ENCODE measurements around the gene THOC6. TPM values are rescaled to one million over a fixed set of nuclear protein-coding genes. Genes with fewer than 3 reads are reported as not detected.

THOC6 gene
- total RNA-seq, 2 donors from 2014 or later: 45.8 to 52.4 TPM

GRCh38 chr16:3010510-3010909, 13.3 kb upstream of the THOC6 start:
- H3K4me3 ChIP-seq (ENCODE audit: low read length): no peak overlapping the region
- no peaks in the 10 kb centered on the region for H3K9me3 ChIP-seq (ENCODE audit: control insufficient read depth, low read length)
- no peak overlapping the region for H3K27ac ChIP-seq (ENCODE audit: low read depth, low read length)
- H3K9ac ChIP-seq (ENCODE audit: extremely low read depth, low read length, poor library complexity, severe bottlenecking): no peak overlapping the region
- DNase-seq: no peak
- peak overlapping the region; percentile 98 for H3K27ac Mint-ChIP-seq
- no peak for TF ChIP-seq CTCF (conservative IDR thresholded peaks at IDR 0.05)
- H3K27me3 ChIP-seq (ENCODE audit: control insufficient read depth, insufficient read depth, low read length, poor library complexity, severe bottlenecking): no peaks in the 10 kb centered on the region
- H3K36me3 Mint-ChIP-seq (ENCODE audit: low read depth): peaks cover 10% of the 10 kb centered on the region
- H3K9me3 Mint-ChIP-seq: no peaks in the 10 kb centered on the region
- H3K27me3 Mint-ChIP-seq (ENCODE audit: insufficient read depth): peaks cover 21% of the 10 kb centered on the region
- peaks cover 8% of the 10 kb centered on the region for H3K36me3 ChIP-seq (ENCODE audit: control insufficient read depth, insufficient read depth, low read length)
- 96 to 97% methylated on average over 6 to 7 of the region's 8 CpGs for WGBS, 2 experiments (ENCODE audit: insufficient coverage in 1 of 2, insufficient read length in 1 of 2)
- peaks cover 59% of the 10 kb centered on the region for H3K4me1 Mint-ChIP-seq
- peaks cover 33% of the 10 kb centered on the region for H3K4me1 ChIP-seq (ENCODE audit: control insufficient read depth, insufficient read depth, low read length)
- H3K4me3 Mint-ChIP-seq: no peak overlapping the region

GRCh38 chr16:3012246-3012645, 11.6 kb upstream of the THOC6 start:
- Histone ChIP-seq H3K9me3 (ENCODE audit: control insufficient read depth, low read length) (no peaks in the 10 kb centered on the region), H3K27ac (ENCODE audit: low read depth, low read length) (no peak overlapping the region), H3K4me1 (ENCODE audit: control insufficient read depth, insufficient read depth, low read length) (peaks cover 24% of the 10 kb centered on the region), H3K36me3 (ENCODE audit: control insufficient read depth, insufficient read depth, low read length) (peaks cover 15% of the 10 kb centered on the region), H3K9ac (ENCODE audit: extremely low read depth, low read length, poor library complexity, severe bottlenecking) (no peak overlapping the region), H3K4me3 (ENCODE audit: low read length) (no peak overlapping the region), H3K27me3 (ENCODE audit: control insufficient read depth, insufficient read depth, low read length, poor library complexity, severe bottlenecking) (no peaks in the 10 kb centered on the region)
- Mint-ChIP-seq H3K9me3 (no peaks in the 10 kb centered on the region), H3K36me3 (ENCODE audit: low read depth) (peaks cover 22% of the 10 kb centered on the region), H3K4me3 (peak overlapping the region; percentile 39), H3K4me1 (peaks cover 49% of the 10 kb centered on the region), H3K27me3 (ENCODE audit: insufficient read depth) (peaks cover 21% of the 10 kb centered on the region), H3K27ac (no peak overlapping the region)
- 53 to 58% methylated on average over 6 to 19 of the region's 19 CpGs for WGBS, 2 experiments (ENCODE audit: insufficient coverage in 1 of 2, insufficient read length in 1 of 2)
- peak; percentile 73 for DNase-seq
- TF ChIP-seq CTCF (conservative IDR thresholded peaks at IDR 0.05): no peak

GRCh38 chr16:3012828-3013420, 10.9 kb upstream of the THOC6 start, which contains the start of gene CLDN9:
CLDN9 (plus strand) TSS chr16:3012923; CDS start chr16:3013363, 440 bp downstream.
- no peak within 1 kb of the TSS for H3K4me3 ChIP-seq (ENCODE audit: low read length)
- no peaks in the 10 kb centered on the region for H3K9me3 ChIP-seq (ENCODE audit: control insufficient read depth, low read length)
- no peak within 1 kb of the TSS for H3K9ac ChIP-seq (ENCODE audit: extremely low read depth, low read length, poor library complexity, severe bottlenecking)
- Mint-ChIP-seq H3K9me3 (no peaks in the 10 kb centered on the region), H3K27me3 (ENCODE audit: insufficient read depth) (peaks cover 21% of the 10 kb centered on the region), H3K4me1 (peaks cover 42% of the 10 kb centered on the region), H3K36me3 (ENCODE audit: low read depth) (peaks cover 23% of the 10 kb centered on the region), H3K27ac (no peak within 1 kb of the TSS), H3K4me3 (peak within 1 kb of the TSS; percentile 39)
- no peak within 1 kb of the TSS for H3K27ac ChIP-seq (ENCODE audit: low read depth, low read length)
- no peaks in the 10 kb centered on the region for H3K27me3 ChIP-seq (ENCODE audit: control insufficient read depth, insufficient read depth, low read length, poor library complexity, severe bottlenecking)
- peak; percentile 88 for DNase-seq
- TF ChIP-seq CTCF (conservative IDR thresholded peaks at IDR 0.05): no peak
- H3K4me1 ChIP-seq (ENCODE audit: control insufficient read depth, insufficient read depth, low read length): peaks cover 18% of the 10 kb centered on the region
- 43 to 48% methylated on average over 14 to 27 of the region's 27 CpGs for WGBS, 2 experiments (ENCODE audit: insufficient coverage in 1 of 2, insufficient read length in 1 of 2)
- peaks cover 15% of the 10 kb centered on the region for H3K36me3 ChIP-seq (ENCODE audit: control insufficient read depth, insufficient read depth, low read length)

Measured in endodermal cell (in vitro differentiated cells).